Measurements from ENCODE around the gene GOLGA5.
"Not testable (repeated sequence)": the region's sequence is repeated elsewhere in the genome, so short reads cannot be mapped to it uniquely, and the experiment has no call there.

GOLGA5 gene

GRCh38 chr14:92748259-92749016 is 45.7 kb upstream of the GOLGA5 start, which contains the start of gene LGMN:
Gene LGMN, minus strand, starts transcription at chr14:92748627. Its CDS starts 15,841 bp downstream, at chr14:92732786.
- no peak within 1 kb of the TSS for H3K27ac ChIP-seq (ENCODE audit: low read depth, low read length, poor library complexity, severe bottlenecking)
- H3K27me3 ChIP-seq (ENCODE audit: insufficient read depth, low read length): peaks cover 10% of the 10 kb centered on the region; the same call in 1 of the 2 replicates
- no peaks in the 10 kb centered on the region for H3F3A ChIP-seq (ENCODE audit: insufficient read depth, low read length)
- TF ChIP-seq CTCF (IDR thresholded peaks at IDR 0.05; ENCODE audit: low read length) (no peak), EZH2 (IDR thresholded peaks at IDR 0.05; ENCODE audit: borderline replicate concordance, low read length) (no peak)
- no peaks in the 10 kb centered on the region for H3K4me1 ChIP-seq (ENCODE audit: insufficient read depth, low read length, severe bottlenecking)
- no peak within 1 kb of the TSS for H3K4me3 ChIP-seq (ENCODE audit: low read depth, low read length, poor library complexity, severe bottlenecking)
- H3K9me2 ChIP-seq (ENCODE audit: low read depth, low read length): no peaks in the 10 kb centered on the region
- no peak within 1 kb of the TSS for H3K4me2 ChIP-seq (ENCODE audit: low read length)
- no peak within 1 kb of the TSS for H3K9ac ChIP-seq (ENCODE audit: low read length)
- H2AFZ ChIP-seq (ENCODE audit: low read length): no peak within 1 kb of the TSS
- 0 out of 2 replicates have a peak, but pooled peaks cover 4% of the 10 kb centered on the region for H3K9me3 ChIP-seq (ENCODE audit: low read length)
- H3K79me2 ChIP-seq (ENCODE audit: insufficient read depth, low read length): no peaks in the 10 kb centered on the region
- H3K36me3 ChIP-seq (ENCODE audit: insufficient read depth, low read length): no peaks in the 10 kb centered on the region
- no peaks in the 10 kb centered on the region for H4K20me1 ChIP-seq (ENCODE audit: insufficient read depth, low read length)

GRCh38 chr14:92750222-92750728 is 43.8 kb upstream of the GOLGA5 start:
- H3K27me3 ChIP-seq (ENCODE audit: insufficient read depth, low read length): peaks cover 10% of the 10 kb centered on the region; the same call in 1 of the 2 replicates
- not testable (repeated sequence) for H3K9me3 ChIP-seq (ENCODE audit: low read length); H2AFZ ChIP-seq (ENCODE audit: low read length); H4K20me1 ChIP-seq (ENCODE audit: insufficient read depth, low read length); H3K79me2 ChIP-seq (ENCODE audit: insufficient read depth, low read length); H3F3A ChIP-seq (ENCODE audit: insufficient read depth, low read length); H3K4me1 ChIP-seq (ENCODE audit: insufficient read depth, low read length, severe bottlenecking); H3K4me3 ChIP-seq (ENCODE audit: low read depth, low read length, poor library complexity, severe bottlenecking); H3K9ac ChIP-seq (ENCODE audit: low read length); H3K9me2 ChIP-seq (ENCODE audit: low read depth, low read length); H3K4me2 ChIP-seq (ENCODE audit: low read length); H3K27ac ChIP-seq (ENCODE audit: low read depth, low read length, poor library complexity, severe bottlenecking); H3K36me3 ChIP-seq (ENCODE audit: insufficient read depth, low read length)

- Histone ChIP-seq H3K4me2 (ENCODE audit: low read length) (no peak overlapping the region), H3K4me3 (ENCODE audit: low read depth, low read length, poor library complexity, severe bottlenecking) (no peak overlapping the region), H3K9me2 (ENCODE audit: low read depth, low read length) (no peaks in the 10 kb centered on the region), H3K27me3 (ENCODE audit: insufficient read depth, low read length) (peaks cover 10% of the 10 kb centered on the region; the same call in 1 of the 2 replicates), H3K9ac (ENCODE audit: low read length) (no peak overlapping the region), H4K20me1 (ENCODE audit: insufficient read depth, low read length) (no peaks in the 10 kb centered on the region), H3K36me3 (ENCODE audit: insufficient read depth, low read length) (no peaks in the 10 kb centered on the region), H2AFZ (ENCODE audit: low read length) (no peak overlapping the region), H3K9me3 (ENCODE audit: low read length) (0 out of 2 replicates have a peak, but pooled peaks cover 4% of the 10 kb centered on the region), H3K27ac (ENCODE audit: low read depth, low read length, poor library complexity, severe bottlenecking) (no peak overlapping the region), H3F3A (ENCODE audit: insufficient read depth, low read length) (no peaks in the 10 kb centered on the region), H3K79me2 (ENCODE audit: insufficient read depth, low read length) (no peaks in the 10 kb centered on the region), H3K4me1 (ENCODE audit: insufficient read depth, low read length, severe bottlenecking) (no peaks in the 10 kb centered on the region)
- no peak for TF ChIP-seq EZH2 (IDR thresholded peaks at IDR 0.05; ENCODE audit: borderline replicate concordance, low read length)
- TF ChIP-seq CTCF (IDR thresholded peaks at IDR 0.05; ENCODE audit: low read length): no peak
Measured at GRCh38 chr14:92750994-92751400, 43.1 kb upstream of the GOLGA5 start.
